A204.1 (cell line): ENCODE measurements around the gene DAND5.

Experiments used
- FAIRE-seq: peaks from 2 replicates; lab custom pipeline; 2012; peaks lifted over from hg19 to GRCh38; lab: Jason Lieb, UNC

The DAND5 gene

GRCh38 chr19:13010038-13010991 lies 40.9 kb downstream of the DAND5 start:
- no peak for FAIRE-seq

- FAIRE-seq = no peak
Measured at GRCh38 chr19:13010992-13011652, 41.7 kb downstream of the DAND5 start.

- no peak for FAIRE-seq
Measured at GRCh38 chr19:13011653-13012389, 42.4 kb downstream of the DAND5 start.

GRCh38 chr19:13012390-13012689 lies 43.0 kb downstream of the DAND5 start:
- no peak for FAIRE-seq

- FAIRE-seq = no peak
Measured at GRCh38 chr19:13012690-13013608, 43.6 kb downstream of the DAND5 start.

GRCh38 chr19:13013649-13014048 lies 44.3 kb downstream of the DAND5 start:
- FAIRE-seq = no peak

- FAIRE-seq = no peak
Measured at GRCh38 chr19:13014101-13014920, 44.9 kb downstream of the DAND5 start.

GRCh38 chr19:13014921-13015280 lies 45.5 kb downstream of the DAND5 start:
- FAIRE-seq = no peak

- FAIRE-seq = no peak
Measured at GRCh38 chr19:13015361-13016223, 46.2 kb downstream of the DAND5 start.

GRCh38 chr19:13016245-13016627 lies 46.9 kb downstream of the DAND5 start:
- no peak for FAIRE-seq

- FAIRE-seq = no peak
Measured at GRCh38 chr19:13016628-13017305, 47.4 kb downstream of the DAND5 start.

GRCh38 chr19:13017306-13018034 lies 48.1 kb downstream of the DAND5 start:
- FAIRE-seq = no peak

- FAIRE-seq = no peak
Measured at GRCh38 chr19:13018035-13018914, 48.9 kb downstream of the DAND5 start.

- FAIRE-seq = no peak
Measured at GRCh38 chr19:13019332-13019731, 50.0 kb downstream of the DAND5 start.

- FAIRE-seq = no peak
Measured at GRCh38 chr19:13020002-13020414, 50.6 kb downstream of the DAND5 start.

GRCh38 chr19:13022111-13022858 lies 52.9 kb downstream of the DAND5 start:
- no peak for FAIRE-seq
